Endothelial cell of umbilical vein (primary cell): ENCODE measurements around the gene DCTN4. TPM values are rescaled to one million over a fixed set of nuclear protein-coding genes. Genes with fewer than 3 reads are reported as not detected.

Experiments used
- BruUV-seq: library from RNA; stranded (reverse); fragments of 400-500 nt; replicated peaks from 2 replicates; lab custom pipeline; 2021; lab: Mats Ljungman, UMichigan
- CTCF ChIA-PET: fragments of 300-600, 350-600 bp; sonication (Branson Sonifier 250); formaldehyde crosslinking; loops from one replicate; lab custom pipeline; 2021; ENCODE audit warnings: antibody characterized with exemption, inconsistent platforms; lab: Charles Lee
- POLR2A ChIA-PET: fragments of 300-600, 350-600 bp; sonication (Branson Sonifier 250); formaldehyde crosslinking; loops from one replicate; lab custom pipeline; 2021; ENCODE audit warnings: antibody characterized with exemption, inconsistent platforms; lab: Charles Lee
- DNase-seq: peaks from one replicate; pipeline ENCODE4 v3.0.0-alpha.2; 2011; ENCODE audit warnings: low read depth, low spot score
- FAIRE-seq: peaks from 2 replicates; lab custom pipeline; 2011; peaks lifted over from hg19 to GRCh38; lab: Jason Lieb, UNC
- H2AFZ ChIP-seq: 2 replicates; pipeline ENCODE4 v1.6.0; 2012; ENCODE audit warnings: low read depth, low read length, control low read depth, inconsistent platforms
- H3K27ac ChIP-seq: 2 replicates; pipeline ENCODE4 v1.5.1; 2011; ENCODE audit warnings: low read depth, mild to moderate bottlenecking, control low read depth, low read length, moderate library complexity; ENCODE audit not compliant: insufficient read depth
- H3K27me3 ChIP-seq, 2 experiments: 2 replicates each; pipeline versions ENCODE4 v1.6.0 to v1.6.1; 2011; ENCODE audit warnings: low read length in 2 of 2, mixed read lengths in 1 of 2; ENCODE audit not compliant: control insufficient read depth in 2 of 2, insufficient read depth in 2 of 2
- H3K36me3 ChIP-seq, 2 experiments: 2 replicates in 1 of 2; 3 replicates in 1 of 2; pipeline ENCODE4 v1.5.1; 2011; ENCODE audit warnings: low read length in 2 of 2, mild to moderate bottlenecking in 1 of 2, moderate library complexity in 1 of 2; ENCODE audit not compliant: control insufficient read depth in 2 of 2, insufficient read depth in 2 of 2; ENCODE audit errors: extremely low read depth in 1 of 2
- H3K4me1 ChIP-seq: 3 replicates; pipeline ENCODE4 v1.5.1; 2011; ENCODE audit warnings: mild to moderate bottlenecking, low read length; ENCODE audit not compliant: control insufficient read depth, insufficient read depth; ENCODE audit errors: extremely low read depth
- H3K4me2 ChIP-seq: 2 replicates; pipeline ENCODE4 v1.6.1; 2011; ENCODE audit warnings: low read length, control low read depth, mixed read lengths; ENCODE audit not compliant: insufficient read depth
- H3K4me3 ChIP-seq, 3 experiments: fragments of 200-600 bp in 1 of 3; sonication (generic), shearing (Covaris generic) in 1 of 3; replicated peaks in 1 of 3; 2 replicates each; pipeline ENCODE4 v1.5.1; 2011 to 2016; ENCODE audit warnings: control low read depth in 3 of 3, low read length in 3 of 3, mild to moderate bottlenecking in 2 of 3, inconsistent platforms in 1 of 3, low read depth in 1 of 3, moderate library complexity in 1 of 3; ENCODE audit not compliant: insufficient read depth in 1 of 3
- H3K79me2 ChIP-seq: 2 replicates; pipeline ENCODE4 v1.6.0; 2012; ENCODE audit warnings: low read length, inconsistent platforms; ENCODE audit not compliant: control insufficient read depth, insufficient read depth
- H3K9ac ChIP-seq: replicated peaks from 2 replicates; pipeline ENCODE3; 2011; ENCODE audit warnings: low read length, control low read depth; ENCODE audit not compliant: insufficient read depth; ENCODE audit errors: extremely low read depth
- H3K9me1 ChIP-seq: replicated peaks from 3 replicates; pipeline ENCODE4 v1.6.0; 2011; ENCODE audit warnings: mild to moderate bottlenecking, low read length; ENCODE audit not compliant: control insufficient read depth, insufficient read depth; ENCODE audit errors: extremely low read depth
- H3K9me3 ChIP-seq: replicated peaks from 2 replicates; pipeline ENCODE4 v1.5.1; 2012; ENCODE audit warnings: low read length, inconsistent platforms; ENCODE audit not compliant: control insufficient read depth, insufficient read depth
- H4K20me1 ChIP-seq: replicated peaks from 2 replicates; pipeline ENCODE3; 2011; ENCODE audit warnings: mild to moderate bottlenecking, low read length; ENCODE audit not compliant: control insufficient read depth, insufficient read depth; ENCODE audit errors: extremely low read depth
- EZH2 ChIP-seq: IDR thresholded peaks from 2 replicates; pipeline ENCODE4 v1.6.1; 2012; ENCODE audit warnings: borderline replicate concordance, low read depth, mild to moderate bottlenecking, moderate library complexity, low read length, inconsistent platforms; ENCODE audit not compliant: severe bottlenecking
- FOS ChIP-seq: IDR thresholded peaks from 2 replicates; pipeline ENCODE4 v1.6.1; 2011; ENCODE audit warnings: mild to moderate bottlenecking, low read length, moderate library complexity, borderline replicate concordance; ENCODE audit not compliant: insufficient read depth
- MYC ChIP-seq: IDR thresholded peaks from one replicate; pipeline ENCODE4 v1.6.1; 2011; ENCODE audit warnings: mild to moderate bottlenecking, low read depth, low read length
- POLR2AphosphoS5 ChIP-seq: IDR thresholded peaks from 2 replicates; pipeline ENCODE4 v1.6.1; 2012; ENCODE audit warnings: low read depth, mild to moderate bottlenecking, control low read depth, low read length, moderate library complexity; ENCODE audit not compliant: insufficient read depth
- dilution Hi-C: fragments of 300-500 bp; cut with MboI; formaldehyde crosslinking; loops from one replicate; pipeline ENCODE4 v1.15.0; 2019; ENCODE audit warnings: low sequenced_read_pairs; ENCODE audit not compliant: extremely low pct_ligation_motif_present
- intact Hi-C: fragments of 100-400 bp; cut with micrococcal nuclease; formaldehyde crosslinking; loops from one replicate; pipeline ENCODE4 v1.10.0; 2022
- polyA plus RNA-seq, 4 experiments: library from polyadenylated mRNA; depleted of rRNA in 3 of 4; stranded (reverse) in 3 of 4; unstranded in 1 of 4; fragments of >200 nt; gene quantifications; 2 replicates each; pipeline versions ENCODE4 v1.2.1 to v1.2.3, GENCODE V29; 2011 to 2012; ENCODE audit warnings: missing spikeins in 1 of 4
- total RNA-seq: library from RNA; stranded (reverse); gene quantifications from 2 replicates; pipeline ENCODE4 v1.2.3, GENCODE V29; 2021

Gene DCTN4
- total and polyA plus RNA-seq, 2 donors (not counting 3 experiments of a cell fraction or from before 2014, with no cell fraction given) = 22.4 to 47.3 TPM

DNA sequence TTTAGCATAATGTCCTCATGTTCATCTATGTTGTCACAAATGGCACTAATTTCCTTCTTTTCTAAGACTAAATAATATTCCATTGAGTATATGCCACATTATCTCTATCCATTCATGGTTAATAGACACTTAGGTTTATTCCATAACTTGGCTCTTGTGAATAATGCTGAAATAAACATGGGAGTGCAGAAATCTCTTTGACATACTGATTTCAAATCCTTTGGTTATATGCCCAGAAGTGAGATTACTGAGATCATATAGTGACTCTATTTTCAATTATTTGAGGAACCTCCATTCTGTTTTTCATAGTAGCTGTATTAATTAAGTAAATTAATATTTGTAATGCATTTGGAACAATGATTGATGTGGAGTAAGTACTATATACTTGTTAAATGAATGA lies 32.7 kb upstream of the DCTN4 start:
- no peak overlapping the region for H3K9ac ChIP-seq
- H4K20me1 ChIP-seq = no peaks in the 10 kb centered on the region
- H3K9me1 ChIP-seq = no peaks in the 10 kb centered on the region
- TF ChIP-seq POLR2AphosphoS5 = no peak
- DNase-seq = no peak
- no peak overlapping the region for H3K4me2 ChIP-seq
- peaks cover 11% of the 10 kb centered on the region in 2 experiments for H3K27me3 ChIP-seq
- H3K9me3 ChIP-seq = no peaks in the 10 kb centered on the region
- no peak overlapping the region for H3K4me3 ChIP-seq
- BruUV-seq = no TSS peak
- no peaks in the 10 kb centered on the region for H3K79me2 ChIP-seq
- dilution Hi-C loops (no loop called here), intact Hi-C loops (no loop called here)
- peaks cover 9% of the 10 kb centered on the region for H3K4me1 ChIP-seq
- H3K36me3 ChIP-seq = no peaks in the 10 kb centered on the region
- ChIA-PET POLR2A (no interaction called here), CTCF (interaction anchor here (1.2 kb wide), 1 partner anchor 10 kb away, joined by 4 read pairs; no protein-coding TSS in a partner anchor)
- no peak overlapping the region for H3K27ac ChIP-seq
- no peak for FAIRE-seq
- no peak overlapping the region for H2AFZ ChIP-seq

DNA sequence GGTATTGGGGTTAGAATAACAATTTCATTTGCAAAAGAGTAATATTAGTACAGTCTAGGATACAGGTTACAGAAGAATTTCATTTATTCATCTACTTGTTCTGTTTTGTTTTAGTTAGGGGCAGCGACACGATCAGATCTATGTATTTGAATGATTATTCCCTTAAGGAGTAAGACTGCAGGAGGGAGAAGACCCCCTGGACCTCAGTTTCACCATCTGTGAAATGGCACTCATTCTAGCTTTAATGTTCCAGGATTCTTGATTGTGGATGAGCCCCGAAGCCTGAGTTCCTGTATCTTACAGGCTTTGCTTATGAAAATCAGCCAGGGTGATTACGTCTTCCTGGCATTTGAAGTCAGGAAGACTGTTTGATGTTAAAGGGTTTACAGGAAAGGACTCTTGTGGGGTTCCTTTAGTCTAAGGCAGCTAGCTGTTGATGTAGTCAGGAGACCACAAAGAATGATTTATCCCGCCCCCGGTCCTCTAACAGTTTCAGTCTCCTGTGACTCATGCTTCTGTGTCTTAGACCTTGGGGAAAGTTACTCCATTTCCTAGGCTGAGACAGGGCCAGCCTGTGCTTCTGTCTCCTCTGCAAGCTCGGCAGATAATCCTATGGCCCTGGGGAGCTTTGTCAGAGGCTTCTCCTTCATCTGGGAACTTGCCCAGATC lies 31.3 kb upstream of the DCTN4 start:
- POLR2A ChIA-PET = no interaction called here
- peaks cover 7 to 9% of the 10 kb centered on the region in 2 experiments for H3K27me3 ChIP-seq
- H3K36me3 ChIP-seq = no peaks in the 10 kb centered on the region
- no peak overlapping the region for H3K9ac ChIP-seq
- H2AFZ ChIP-seq = peak overlapping the region; percentile 41
- no peaks in the 10 kb centered on the region for H3K9me1 ChIP-seq
- no peaks in the 10 kb centered on the region for H3K79me2 ChIP-seq
- no peaks in the 10 kb centered on the region for H3K9me3 ChIP-seq
- dilution Hi-C loops = no loop called here
- FAIRE-seq (peak; percentile 88), DNase-seq (peak; percentile 87)
- CTCF ChIA-PET = interaction anchor here (1.2 to 2.7 kb wide), 4 partner anchors 11 to 375 kb away, joined by 3 to 33 read pairs (median 10); partner anchors contain the start of gene SMIM3
- H3K27ac ChIP-seq = no peak overlapping the region
- intact Hi-C loops = no loop called here
- no peaks in the 10 kb centered on the region for H4K20me1 ChIP-seq
- TF ChIP-seq FOS (peak; percentile 81), EZH2 (no peak), MYC (no peak)
- no peak overlapping the region for H3K4me3 ChIP-seq
- BruUV-seq = no TSS peak
- H3K4me2 ChIP-seq = peak overlapping the region; percentile 6
- peaks cover 9% of the 10 kb centered on the region for H3K4me1 ChIP-seq
